HL-60 (cell line): Measurements from ENCODE around the gene RP9.

Source experiments
- DNase-seq, 2 experiments: peaks; one replicate each; pipeline ENCODE4 v3.0.0-alpha.2; 2010 to 2020; ENCODE audit warnings: low read depth in 1 of 2, low spot score in 1 of 2
- H3K27ac ChIP-seq: fragments of 250-450 bp; sonication (Bioruptor Pico); replicated peaks from 2 replicates; pipeline ENCODE4 v1.5.1; 2020; ENCODE audit warnings: mild to moderate bottlenecking, moderate library complexity
- H3K27me3 ChIP-seq: fragments of 250-450 bp; sonication (Bioruptor Pico); 2 replicates; pipeline ENCODE4 v1.5.1; 2021; ENCODE audit warnings: mild to moderate bottlenecking, moderate library complexity; ENCODE audit not compliant: insufficient read depth, poor library complexity, severe bottlenecking
- H3K4me3 ChIP-seq: replicated peaks from 2 replicates; pipeline ENCODE4 v1.5.1; 2011; ENCODE audit warnings: mild to moderate bottlenecking, control low read depth, low read length; ENCODE audit not compliant: insufficient read depth
- CTCF ChIP-seq: IDR thresholded peaks from one replicate; pipeline ENCODE4 v1.5.1; 2011; ENCODE audit warnings: low read length, control low read depth, inconsistent platforms; ENCODE audit not compliant: insufficient read depth
- GABPA ChIP-seq: IDR thresholded peaks from 2 replicates; pipeline ENCODE4 v1.6.1; 2012; ENCODE audit warnings: low read depth
- POLR2AphosphoS5 ChIP-seq: IDR thresholded peaks from 2 replicates; pipeline ENCODE4 v1.6.1; 2012; ENCODE audit warnings: low read depth
- REST ChIP-seq: IDR thresholded peaks from 2 replicates; pipeline ENCODE4 v1.6.1; 2012; ENCODE audit warnings: low read depth; ENCODE audit not compliant: insufficient replicate concordance
- SPI1 ChIP-seq: IDR thresholded peaks from 2 replicates; pipeline ENCODE4 v1.6.1; 2012; ENCODE audit warnings: low read depth, mild to moderate bottlenecking, borderline replicate concordance

RP9 gene

GRCh38 chr7:33062023-33062781, 47.0 kb downstream of the RP9 start, which contains the start of gene NT5C3A:
Gene NT5C3A, minus strand, starts transcription at chr7:33062776. Its CDS starts 71 bp downstream, at chr7:33062705.
- peak within 1 kb of the TSS; percentile 90 for H3K4me3 ChIP-seq
- no peaks in the 10 kb centered on the region for H3K27me3 ChIP-seq
- TF ChIP-seq GABPA = no peak
- no peak for TF ChIP-seq CTCF
- peak; percentile 80; the same call in 1 of the 2 replicates for TF ChIP-seq POLR2AphosphoS5
- no peak for TF ChIP-seq REST
- DNase-seq = peak in 1 of 2 experiments; percentile 51
- peak within 1 kb of the TSS; percentile 90 for H3K27ac ChIP-seq

- H3K27ac ChIP-seq = peak overlapping the region; percentile 90
- no peaks in the 10 kb centered on the region for H3K27me3 ChIP-seq
- TF ChIP-seq REST (no peak), SPI1 (no peak), CTCF (no peak), POLR2AphosphoS5 (no peak), GABPA (no peak)
- no peak for DNase-seq
- peak overlapping the region; percentile 90 for H3K4me3 ChIP-seq
Measured at GRCh38 chr7:33061282-33061937, 47.8 kb downstream of the RP9 start.

GRCh38 chr7:33059635-33060034, 49.6 kb downstream of the RP9 start:
- Histone ChIP-seq H3K27me3 (no peaks in the 10 kb centered on the region), H3K27ac (no peak overlapping the region), H3K4me3 (no peak overlapping the region)
- DNase-seq = no peak
- TF ChIP-seq POLR2AphosphoS5 (no peak), GABPA (no peak)

GRCh38 chr7:33055158-33055557, 54.0 kb downstream of the RP9 start:
- no peak overlapping the region for H3K27ac ChIP-seq
- TF ChIP-seq POLR2AphosphoS5 (no peak), REST (no peak), CTCF (no peak), SPI1 (no peak), GABPA (no peak)
- H3K4me3 ChIP-seq = no peak overlapping the region

More at GRCh38 chr7:33055158-33055557, 54.0 kb downstream of the RP9 start:
- DNase-seq = no peak
- no peaks in the 10 kb centered on the region for H3K27me3 ChIP-seq
